Large intestine (tissue), 3 donors: ENCODE measurements around the gene PEX14. TPM values are rescaled to one million over a fixed set of nuclear protein-coding genes. Genes with fewer than 3 reads are reported as not detected.

Source experiments
- DNase-seq, 2 donors: peaks; one replicate each; pipeline versions ENCODE4 v3.0.0 to v3.0.0-alpha.2; 2013
- H3K27ac ChIP-seq: one replicate; pipeline ENCODE4 v1.5.1; 2013; ENCODE audit warnings: low read length
- H3K27me3 ChIP-seq: 2 replicates; pipeline ENCODE4 v1.6.1; 2013; ENCODE audit warnings: low read length; ENCODE audit not compliant: control insufficient read depth, insufficient read depth
- H3K36me3 ChIP-seq: 2 replicates; pipeline ENCODE4 v1.6.1; 2013; ENCODE audit warnings: low read length; ENCODE audit not compliant: control insufficient read depth, insufficient read depth
- H3K4me1 ChIP-seq: one replicate; pipeline ENCODE4 v1.6.1; 2013; ENCODE audit warnings: low read length; ENCODE audit not compliant: control insufficient read depth, insufficient read depth
- H3K4me3 ChIP-seq: one replicate; pipeline ENCODE4 v1.5.1; 2013; ENCODE audit warnings: low read length
- H3K9me3 ChIP-seq: one replicate; pipeline ENCODE4 v1.6.1; 2013; ENCODE audit warnings: mild to moderate bottlenecking, low read depth, low read length, moderate library complexity; ENCODE audit not compliant: control insufficient read depth
- WGBS: methylation state at CpG from one replicate; pipeline ENCODE4 v1.1.5; 2013; ENCODE audit warnings: low lambda C conversion rate; ENCODE audit not compliant: insufficient coverage; 5-methylcytosine and 5-hydroxymethylcytosine counted together
- polyA plus RNA-seq: library from polyadenylated mRNA; unstranded; fragments of 120-200 nt; gene quantifications from one replicate; pipeline ENCODE4 v1.2.1, GENCODE V29; 2013

Gene PEX14
- polyA plus RNA-seq, 1 donor, result 25.8 TPM

DNA sequence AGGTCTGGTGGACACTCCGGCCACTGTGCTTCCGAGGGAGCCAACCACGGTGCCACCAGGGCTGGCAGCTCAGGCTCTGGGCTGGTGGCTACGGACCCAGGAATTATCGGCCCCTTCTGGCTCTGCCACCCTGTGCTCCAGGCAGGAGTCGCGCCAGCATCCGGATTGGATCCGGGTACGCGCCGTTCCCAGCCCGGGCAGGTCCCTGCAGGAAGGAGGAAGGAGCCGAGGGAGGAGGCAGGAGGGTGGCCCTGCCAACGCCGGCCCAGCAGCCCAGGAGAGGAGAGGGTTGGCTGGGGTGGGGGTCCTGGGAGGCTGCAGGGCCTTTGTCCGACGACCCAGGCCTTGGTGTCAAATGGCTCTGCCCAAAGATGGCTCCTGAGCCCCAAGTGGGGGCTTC is 161.2 kb downstream of the PEX14 start:
- no peak overlapping the region for H3K27ac ChIP-seq
- H3K4me3 ChIP-seq, result no peak overlapping the region
- H3K36me3 ChIP-seq, result peaks cover 38% of the 10 kb centered on the region
- H3K4me1 ChIP-seq, result peaks cover 2% of the 10 kb centered on the region
- H3K9me3 ChIP-seq, result peaks cover 6% of the 10 kb centered on the region
- H3K27me3 ChIP-seq, result peaks cover 8% of the 10 kb centered on the region
- no CpG with 5 or more reads among the region's 18 CpGs for WGBS
- no peak for DNase-seq

- H3K4me1 ChIP-seq, result peaks cover 9% of the 10 kb centered on the region
- H3K27me3 ChIP-seq, result peaks cover 8% of the 10 kb centered on the region
- no peak for DNase-seq
- no peak overlapping the region for H3K4me3 ChIP-seq
- H3K27ac ChIP-seq, result no peak overlapping the region
- H3K9me3 ChIP-seq, result peaks cover 7% of the 10 kb centered on the region
- WGBS, result no CpG with 5 or more reads among the region's 9 CpGs
- peaks cover 36% of the 10 kb centered on the region for H3K36me3 ChIP-seq
These were observed 162.7 kb downstream of the PEX14 start for GRCh38 chr1:10637400-10637799.

GRCh38 chr1:10637834-10638558 is 163.2 kb downstream of the PEX14 start:
- peaks cover 42% of the 10 kb centered on the region for H3K36me3 ChIP-seq
- peaks cover 8% of the 10 kb centered on the region for H3K27me3 ChIP-seq
- no peak overlapping the region for H3K4me3 ChIP-seq
- DNase-seq, result no peak
- H3K27ac ChIP-seq, result no peak overlapping the region
- WGBS, result 88% methylated on average over 1 of the region's 29 CpGs
- H3K9me3 ChIP-seq, result peaks cover 9% of the 10 kb centered on the region
- H3K4me1 ChIP-seq, result peaks cover 9% of the 10 kb centered on the region

DNA sequence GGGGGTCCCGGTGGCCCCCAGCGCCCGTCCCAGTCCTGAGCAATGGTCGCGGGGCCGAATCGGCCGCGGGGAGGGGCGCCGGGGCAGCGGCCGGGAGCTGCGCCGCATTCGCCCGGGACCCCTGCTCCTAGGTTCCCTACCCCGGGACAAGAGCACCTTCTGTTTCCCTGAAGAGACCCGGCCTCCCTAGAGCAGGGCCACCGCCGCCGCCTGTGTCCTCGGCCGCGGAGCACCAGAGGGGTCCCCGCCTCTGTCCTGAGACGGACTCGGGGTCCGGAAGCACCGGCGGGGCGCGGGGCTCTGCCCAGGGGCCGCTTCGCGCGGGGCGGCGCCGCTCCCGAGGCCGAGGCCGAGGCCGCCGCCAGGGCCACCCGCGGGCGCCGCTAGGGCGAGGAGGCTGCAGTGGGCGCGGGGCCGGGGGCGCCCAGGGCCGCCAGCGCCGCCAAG is 163.8 kb downstream of the PEX14 start:
- Histone ChIP-seq H3K36me3 (peaks cover 43% of the 10 kb centered on the region), H3K4me3 (no peak overlapping the region), H3K4me1 (peaks cover 9% of the 10 kb centered on the region)

GRCh38 chr1:10639011-10639774 is 164.4 kb downstream of the PEX14 start:
- H3K4me1 ChIP-seq, result peaks cover 9% of the 10 kb centered on the region

More for the DNA sequence above, 163.8 kb downstream of the PEX14 start:
- H3K27ac ChIP-seq, result no peak overlapping the region
- no CpG with 5 or more reads among the region's 57 CpGs for WGBS
- peaks cover 9% of the 10 kb centered on the region for H3K9me3 ChIP-seq
- peaks cover 8% of the 10 kb centered on the region for H3K27me3 ChIP-seq
- DNase-seq, result no peak

DNA sequence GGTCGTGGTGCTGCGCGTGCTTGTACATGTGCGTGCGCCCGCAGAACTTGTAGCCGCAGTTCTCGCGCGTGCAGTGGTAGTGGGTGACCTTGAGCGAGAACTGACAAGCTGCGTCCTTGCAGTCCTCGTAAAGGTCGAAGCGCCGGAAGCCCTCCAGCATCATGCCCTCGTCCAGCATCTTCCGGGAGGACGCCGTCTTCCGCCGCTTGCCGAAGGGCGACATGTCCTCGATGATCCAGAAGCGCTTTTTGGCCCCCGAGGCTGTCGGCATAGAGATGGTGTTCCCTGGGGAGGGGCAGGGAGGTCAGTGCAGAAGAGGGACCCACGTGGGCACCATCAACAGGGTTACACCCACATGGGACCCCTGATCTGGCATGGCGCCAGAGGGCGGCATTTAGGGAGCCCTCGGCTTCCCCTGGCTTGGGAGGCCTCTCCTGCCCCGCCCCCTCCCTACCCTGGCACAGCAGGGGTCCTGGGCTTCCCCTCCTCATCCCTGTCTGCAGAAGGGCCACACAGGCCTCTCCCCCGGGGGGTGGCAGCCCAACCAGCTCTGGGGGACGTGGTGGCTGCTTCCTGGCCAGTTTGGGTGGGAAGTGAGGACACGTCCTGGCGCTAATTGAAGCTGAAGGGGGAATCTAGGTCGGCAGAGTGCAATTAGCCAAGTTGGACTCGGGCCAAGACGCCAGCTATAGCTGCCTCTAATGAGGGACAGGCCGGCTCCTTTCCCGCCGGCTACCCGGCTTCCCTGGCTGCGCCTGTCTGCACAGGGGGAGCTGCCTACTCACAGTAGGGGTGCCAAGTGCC is 165.2 kb downstream of the PEX14 start:
- Histone ChIP-seq H3K4me3 (no peak overlapping the region), H3K36me3 (peaks cover 50% of the 10 kb centered on the region), H3K4me1 (peaks cover 9% of the 10 kb centered on the region), H3K27me3 (peaks cover 8% of the 10 kb centered on the region), H3K9me3 (peaks cover 9% of the 10 kb centered on the region), H3K27ac (no peak overlapping the region)
- DNase-seq, result peak in 1 of 2 donors; percentile 30
- WGBS, result no CpG with 5 or more reads among the region's 45 CpGs

More at GRCh38 chr1:10639011-10639774, 164.4 kb downstream of the PEX14 start:
- H3K36me3 ChIP-seq, result peaks cover 42% of the 10 kb centered on the region
- no peak for DNase-seq
- 60% methylated on average over 2 of the region's 108 CpGs for WGBS
- H3K4me3 ChIP-seq, result no peak overlapping the region
- peaks cover 9% of the 10 kb centered on the region for H3K9me3 ChIP-seq
- H3K27me3 ChIP-seq, result peaks cover 8% of the 10 kb centered on the region
- H3K27ac ChIP-seq, result no peak overlapping the region

DNA sequence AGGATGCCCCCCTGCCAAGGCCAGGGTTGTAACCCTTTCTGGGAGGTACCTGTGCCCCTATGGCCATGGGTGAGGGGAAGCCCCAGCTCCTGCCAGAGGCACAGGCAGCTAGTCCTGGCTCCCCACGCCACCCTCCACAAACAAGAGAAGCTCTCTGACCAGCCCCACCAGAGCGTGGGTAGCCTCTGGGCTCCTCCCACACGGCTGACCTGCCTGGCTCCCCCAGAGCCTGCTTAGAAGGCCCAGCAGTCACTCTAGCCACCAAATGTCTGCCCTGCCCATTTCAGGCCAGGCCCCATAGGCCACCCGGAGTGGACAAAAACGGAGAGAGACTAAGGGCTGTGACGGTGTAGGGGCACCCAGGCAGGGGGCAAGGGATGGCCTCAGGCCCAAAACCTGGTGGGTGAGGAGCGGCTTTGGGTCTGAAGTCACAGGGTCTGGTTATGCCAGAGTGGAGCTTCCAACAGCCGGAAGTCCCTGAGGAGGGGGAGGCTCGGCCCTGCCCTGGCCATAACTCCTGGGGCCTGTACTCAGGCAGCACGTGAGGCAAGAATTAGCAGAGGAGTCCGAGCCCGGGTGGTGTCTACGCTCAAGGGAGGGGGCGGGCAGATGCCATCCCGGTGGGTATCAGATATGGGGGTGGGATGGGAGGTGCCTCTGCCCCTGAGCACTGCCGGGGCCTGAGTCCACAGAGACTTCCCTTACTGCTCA is 166.2 kb downstream of the PEX14 start:
- H3K4me1 ChIP-seq, result peaks cover 9% of the 10 kb centered on the region
- DNase-seq, result peak; percentile 29 to 59
- peaks cover 55% of the 10 kb centered on the region for H3K36me3 ChIP-seq
- peaks cover 9% of the 10 kb centered on the region for H3K9me3 ChIP-seq
- no peak overlapping the region for H3K27ac ChIP-seq
- H3K4me3 ChIP-seq, result no peak overlapping the region
- H3K27me3 ChIP-seq, result peaks cover 8% of the 10 kb centered on the region
- no CpG with 5 or more reads among the region's 16 CpGs for WGBS

DNA sequence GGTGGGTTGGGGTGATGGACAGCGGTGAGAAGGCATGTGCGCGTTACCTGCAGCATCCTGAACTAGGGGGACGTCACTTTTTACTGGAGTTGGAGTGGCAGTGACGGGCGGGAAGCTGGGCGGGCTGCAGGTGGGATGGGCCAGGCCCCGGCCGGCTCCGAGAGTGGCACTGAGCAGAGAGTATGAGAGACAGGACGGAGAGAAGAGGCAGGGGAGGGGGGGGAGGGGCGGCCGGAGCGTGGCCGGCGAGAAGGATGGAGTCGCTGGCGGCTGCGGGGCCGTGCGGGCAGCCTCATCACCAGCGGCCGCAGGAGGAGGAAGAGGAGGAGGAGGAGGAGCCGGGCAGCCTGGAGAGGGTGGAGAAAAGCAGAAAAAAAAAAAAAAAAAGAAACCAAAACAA is 167.2 kb downstream of the PEX14 start:
- H3K4me3 ChIP-seq, result no peak overlapping the region
- H3K36me3 ChIP-seq, result peaks cover 56% of the 10 kb centered on the region
- peaks cover 8% of the 10 kb centered on the region for H3K27me3 ChIP-seq
- no CpG with 5 or more reads among the region's 24 CpGs for WGBS
- H3K27ac ChIP-seq, result no peak overlapping the region
- peaks cover 9% of the 10 kb centered on the region for H3K4me1 ChIP-seq
- no peak for DNase-seq
- H3K9me3 ChIP-seq, result peaks cover 9% of the 10 kb centered on the region

- peaks cover 9% of the 10 kb centered on the region for H3K4me1 ChIP-seq
- H3K4me3 ChIP-seq, result no peak overlapping the region
- peaks cover 59% of the 10 kb centered on the region for H3K36me3 ChIP-seq
- DNase-seq, result no peak
- WGBS, result 57% methylated on average over 1 of the region's 31 CpGs
- peaks cover 9% of the 10 kb centered on the region for H3K9me3 ChIP-seq
- H3K27me3 ChIP-seq, result peaks cover 7% of the 10 kb centered on the region
- H3K27ac ChIP-seq, result no peak overlapping the region
These were observed 167.8 kb downstream of the PEX14 start for GRCh38 chr1:10642403-10643080.
